Subcutaneous adipose tissue (tissue), 4 donors: ENCODE data around the gene C1GALT1. TPM values are rescaled to one million over a fixed set of nuclear protein-coding genes. Genes with fewer than 3 reads are reported as not detected.

Source experiments
- CTCF ChIP-seq: fragments of 450-650 bp; IDR thresholded peaks from one replicate; pipeline ENCODE4 v1.5.1; 2016; ENCODE audit warnings: low read depth, mild to moderate bottlenecking, control low read depth, antibody characterized with exemption, moderate library complexity
- total RNA-seq, 4 donors: library from RNA; depleted of rRNA; stranded (reverse); fragments of >200 nt; gene quantifications; one replicate each; pipeline ENCODE4 v1.1.0, GENCODE V29; 2016

The C1GALT1 gene
- total RNA-seq, 4 donors from 2014 or later: 21.3 to 37.7 (median 33.4) TPM

- no peak for TF ChIP-seq CTCF
Measured at GRCh38 chr7:7264306-7265040, 82.1 kb downstream of the C1GALT1 start.

GRCh38 chr7:7265081-7266075 lies 83.0 kb downstream of the C1GALT1 start:
- no peak for TF ChIP-seq CTCF

GRCh38 chr7:7266257-7266881 lies 84.0 kb downstream of the C1GALT1 start:
- no peak for TF ChIP-seq CTCF

- no peak for TF ChIP-seq CTCF
Measured at GRCh38 chr7:7271094-7271874, 88.9 kb downstream of the C1GALT1 start.

- no peak for TF ChIP-seq CTCF
Measured at GRCh38 chr7:7272294-7272693, 90.0 kb downstream of the C1GALT1 start.

- TF ChIP-seq CTCF: no peak
Measured at GRCh38 chr7:7274782-7275181, 92.4 kb downstream of the C1GALT1 start.
